ENCODE data around the gene ADRA2B.

Gene ADRA2B

DNA sequence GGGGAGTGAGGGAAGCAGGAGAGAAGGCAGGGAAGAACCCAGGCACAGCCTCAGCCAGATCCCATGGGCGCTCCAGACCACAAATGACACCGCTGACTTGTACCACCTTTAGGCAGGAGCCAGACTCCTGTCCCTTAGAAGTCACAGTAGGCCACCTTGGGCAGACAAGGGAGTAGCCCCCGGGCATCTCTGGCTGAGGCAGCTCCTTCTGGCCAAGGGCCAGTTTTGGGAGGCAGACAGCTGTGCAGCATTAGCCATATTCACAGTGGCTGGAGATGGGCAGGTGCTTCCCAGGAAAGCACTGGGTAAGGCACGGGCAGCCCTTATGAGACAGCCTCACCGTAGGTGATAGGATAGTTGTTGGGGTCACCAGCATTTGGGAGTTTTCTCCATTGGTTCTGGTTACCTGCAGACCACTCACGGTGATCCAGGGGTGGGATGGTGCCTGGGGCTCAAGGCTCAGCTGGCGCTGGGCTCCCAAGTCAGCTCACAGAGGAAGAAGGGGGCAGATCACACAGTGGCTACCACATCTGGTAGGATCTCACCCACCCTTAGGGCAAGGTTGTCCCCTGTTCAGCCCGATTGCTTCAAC lies 19.9 kb upstream of the ADRA2B start:
- DNase-seq = no peak

- DNase-seq = no peak
Observed at GRCh38 chr2:96135621-96136020, 19.2 kb upstream of the ADRA2B start.

DNA sequence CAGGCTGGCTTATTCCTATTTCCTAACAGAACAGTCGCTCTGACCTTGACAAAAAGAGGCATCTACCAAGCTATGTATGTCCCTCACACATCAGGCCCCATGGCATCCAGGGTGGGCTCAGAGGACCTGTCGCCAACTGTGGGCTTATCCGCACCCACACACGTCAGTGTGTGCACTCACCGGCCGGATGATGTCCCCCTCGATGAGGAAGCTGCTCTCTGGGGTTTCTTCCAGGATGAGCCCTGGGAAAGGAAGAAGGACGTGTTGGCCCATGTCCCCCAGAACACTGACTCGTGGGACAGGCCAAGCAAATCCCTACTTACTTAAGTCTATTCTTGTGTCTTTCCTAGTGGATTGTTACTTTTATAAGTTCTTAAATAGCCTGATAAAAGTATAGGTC lies 18.8 kb upstream of the ADRA2B start:
- DNase-seq = no peak

DNA sequence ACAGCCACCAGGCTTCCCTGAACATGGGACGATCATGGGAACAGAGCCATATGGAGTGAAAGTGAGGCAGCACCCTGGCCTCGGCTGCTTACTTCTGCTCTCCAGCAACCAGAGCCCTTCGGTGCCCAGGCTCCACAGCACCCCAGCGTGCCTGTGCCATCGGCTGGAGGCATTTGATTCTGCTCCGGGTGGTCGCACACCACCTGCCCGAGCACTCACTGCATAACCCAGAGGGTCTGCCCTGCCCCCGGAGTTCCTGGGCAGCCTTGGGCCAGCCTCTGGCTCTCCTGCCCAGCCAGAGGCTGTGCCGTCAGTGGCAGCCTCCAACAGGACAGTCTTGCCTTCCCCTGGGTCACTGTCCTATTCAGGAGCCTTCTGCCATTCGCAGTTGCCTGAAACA lies 18.1 kb upstream of the ADRA2B start:
- no peak for DNase-seq

GRCh38 chr2:96131813-96132745 lies 15.7 kb upstream of the ADRA2B start:
- DNase-seq = no peak

DNA sequence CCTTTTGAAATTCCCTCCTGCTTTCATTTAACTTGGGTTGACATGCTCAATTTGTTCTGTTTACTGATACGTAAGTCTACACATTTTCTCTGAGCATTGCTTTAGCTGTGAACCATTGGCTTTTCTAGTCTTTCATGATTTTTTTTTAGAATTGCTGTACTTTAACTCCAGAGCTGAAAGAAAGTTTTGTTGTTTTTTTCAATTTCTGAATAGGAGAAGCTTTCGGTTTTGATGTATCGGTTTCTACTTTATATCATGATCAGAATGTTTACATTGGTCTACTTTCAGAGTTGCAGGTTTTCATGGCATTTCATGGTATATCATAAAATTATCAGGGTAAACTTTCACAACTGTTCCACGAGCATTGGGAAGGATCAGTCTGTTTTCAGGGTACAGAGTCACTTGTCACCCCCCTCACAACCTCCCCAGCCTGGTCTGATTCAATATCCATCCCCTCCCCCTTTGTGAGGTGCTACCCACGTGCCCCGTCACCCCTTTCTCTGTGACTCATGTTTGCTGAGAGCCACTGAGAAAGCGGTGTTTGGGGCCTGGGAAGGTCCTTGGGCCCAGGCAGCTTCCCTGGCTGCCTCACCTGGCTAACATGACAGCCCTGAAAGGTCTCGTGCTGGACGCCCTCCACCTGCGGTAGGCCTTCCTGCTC lies 14.9 kb upstream of the ADRA2B start:
- no peak for DNase-seq

DNA sequence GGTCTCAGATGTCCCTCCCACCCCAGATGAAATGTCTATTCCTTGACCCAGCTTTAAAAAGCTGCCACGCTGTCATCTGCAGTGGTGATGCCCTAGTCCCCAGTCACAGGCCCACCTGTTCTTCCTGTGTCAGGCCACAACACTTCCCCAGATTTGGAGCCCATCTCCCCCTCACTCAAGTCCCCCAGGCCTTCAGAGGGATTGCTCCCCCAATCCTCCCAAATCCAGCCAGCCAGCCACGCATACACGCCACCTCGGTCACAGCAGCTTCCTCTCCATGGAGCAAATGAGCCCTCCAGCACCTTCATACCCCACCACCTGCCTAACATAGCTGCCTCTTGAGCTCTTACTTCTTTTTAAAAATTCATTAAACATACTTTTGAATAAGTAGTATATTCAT lies 14.1 kb upstream of the ADRA2B start:
- no peak for DNase-seq

GRCh38 chr2:96129528-96130120 lies 13.3 kb upstream of the ADRA2B start:
- DNase-seq = no peak

- DNase-seq = no peak
Observed at GRCh38 chr2:96128456-96128855, 12.1 kb upstream of the ADRA2B start.

DNA sequence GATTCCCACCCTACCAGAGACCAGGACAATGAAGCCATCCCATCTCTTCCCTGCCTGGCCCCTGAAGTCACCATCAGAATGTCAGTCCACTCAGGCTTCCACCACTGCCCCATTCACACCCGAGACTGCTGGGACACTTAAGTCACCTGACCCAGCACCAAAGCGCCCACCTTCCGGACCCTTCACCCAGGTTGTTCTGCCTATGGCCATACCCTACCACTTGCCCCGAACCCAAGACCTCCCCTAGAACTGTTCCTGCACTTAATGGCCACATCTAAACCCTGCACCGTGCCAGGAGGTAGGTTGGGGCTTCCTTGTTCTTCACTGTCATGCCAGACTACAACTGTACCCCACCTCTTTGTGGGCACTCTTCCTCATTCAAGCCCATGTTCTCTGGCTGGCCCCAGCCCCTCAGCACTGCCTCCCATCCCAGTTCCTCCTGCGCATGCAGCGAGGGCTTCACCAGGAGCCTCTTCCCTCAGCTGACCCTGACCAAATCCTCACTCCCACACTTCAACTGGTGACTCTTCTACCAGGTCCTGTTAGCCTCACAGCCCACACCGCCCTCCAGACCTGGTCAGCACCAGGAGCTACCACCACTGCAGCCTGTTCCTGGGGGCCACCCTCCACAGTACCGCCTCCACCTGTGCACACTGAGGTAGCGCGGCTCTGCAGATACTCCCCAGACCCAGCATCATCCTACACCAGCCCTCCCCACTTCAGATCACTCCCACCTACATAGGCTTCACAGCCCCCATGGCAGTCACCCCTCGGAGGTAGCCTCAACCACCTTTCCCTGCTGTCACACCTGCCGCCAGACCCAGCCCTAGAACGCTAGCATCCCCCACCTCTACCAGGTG lies 8.3 kb upstream of the ADRA2B start:
- no peak for DNase-seq

DNA sequence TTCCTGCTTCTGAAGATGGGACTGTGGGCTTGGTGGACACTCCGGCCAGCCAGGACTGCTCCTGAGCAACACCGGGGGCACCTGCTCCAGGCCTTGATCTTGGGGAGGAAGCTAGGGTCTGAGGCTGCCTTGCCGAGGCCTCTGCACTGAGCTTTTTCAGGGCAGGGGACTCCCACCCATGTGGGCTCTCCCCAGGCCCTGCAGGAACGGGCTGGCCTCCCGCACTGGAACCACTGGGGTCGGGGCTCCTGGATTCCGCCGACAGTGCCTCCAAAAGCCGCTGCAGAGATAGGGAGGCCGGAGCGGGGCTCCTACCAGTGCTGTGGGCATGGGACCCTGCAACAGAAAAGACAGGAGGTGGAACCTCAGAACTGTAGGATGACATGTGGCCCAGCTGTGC lies 7.6 kb upstream of the ADRA2B start:
- no peak for DNase-seq

- DNase-seq = no peak
Observed at GRCh38 chr2:96123290-96123689, 6.9 kb upstream of the ADRA2B start.

GRCh38 chr2:96122391-96122790 lies 6.0 kb upstream of the ADRA2B start:
- DNase-seq = no peak

GRCh38 chr2:96121414-96121813 lies 5.0 kb upstream of the ADRA2B start:
- no peak for DNase-seq

DNA sequence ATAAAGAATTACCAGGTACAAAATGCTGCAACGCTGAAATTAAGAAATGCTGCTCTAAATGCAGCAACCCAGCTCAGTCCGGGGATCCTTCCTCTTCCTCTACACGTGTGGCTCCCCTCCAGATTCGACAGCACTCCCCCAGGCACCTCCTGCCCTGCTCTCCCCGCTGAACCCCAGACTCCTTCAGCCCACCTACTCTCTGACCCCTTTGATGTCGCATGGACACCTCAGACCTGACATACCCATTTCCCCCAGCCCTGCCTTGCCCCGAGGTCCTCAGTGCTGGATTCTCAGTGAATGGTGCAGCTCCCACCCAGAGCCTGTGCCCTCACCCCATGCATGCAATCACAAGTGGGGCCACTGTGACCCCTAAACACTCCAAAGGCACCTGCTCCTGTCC lies 4.6 kb upstream of the ADRA2B start:
- no peak for DNase-seq

- DNase-seq = no peak
Observed at GRCh38 chr2:96120091-96120720, 3.8 kb upstream of the ADRA2B start.

GRCh38 chr2:96119389-96119751 lies 3.0 kb upstream of the ADRA2B start:
- no peak for DNase-seq

- no peak for DNase-seq
Observed at GRCh38 chr2:96118698-96119388, 2.5 kb upstream of the ADRA2B start.

DNA sequence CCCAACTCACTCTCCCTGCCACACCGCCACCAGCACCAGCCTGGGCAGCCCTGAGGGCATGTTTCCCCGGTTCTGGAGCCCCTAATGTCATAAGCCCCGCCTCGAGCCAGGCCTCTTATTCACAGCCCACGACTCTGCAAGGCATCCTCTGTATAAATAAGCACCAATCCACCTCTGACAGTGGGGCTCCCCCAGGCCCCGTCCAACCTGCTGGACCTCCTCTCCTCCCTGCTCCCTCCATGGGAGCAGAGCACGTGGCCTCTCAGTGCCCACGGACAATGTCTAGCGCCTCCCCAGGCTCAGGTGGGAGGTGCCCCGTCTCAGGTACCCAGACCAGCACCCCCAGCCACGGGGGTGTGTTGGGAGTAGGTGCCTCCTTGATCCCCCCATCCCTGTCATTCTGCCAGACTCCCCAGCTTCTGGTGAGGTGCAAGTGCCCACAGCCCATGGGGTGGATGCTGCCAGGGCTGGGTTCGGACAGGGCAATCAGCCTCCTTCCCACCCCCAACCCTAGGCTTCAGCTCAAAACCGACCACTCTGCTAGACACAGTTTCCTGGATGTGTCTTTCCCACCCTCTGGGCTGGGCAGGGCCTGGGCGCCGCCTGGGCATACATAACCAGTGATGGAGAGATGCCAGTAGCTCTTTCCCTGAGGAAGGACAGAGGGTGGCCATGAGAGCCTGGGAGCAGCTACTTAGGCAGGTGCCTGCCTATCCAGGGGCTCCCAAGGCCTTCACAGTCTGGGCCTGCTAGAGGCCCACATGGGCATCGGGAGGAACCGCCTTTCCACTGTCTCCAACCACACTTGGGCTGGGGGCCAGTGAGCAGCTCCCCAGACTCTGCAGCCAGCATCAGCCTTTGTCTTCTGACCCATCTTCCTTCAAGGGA lies 1.6 kb upstream of the ADRA2B start:
- no peak for DNase-seq

GRCh38 chr2:96116879-96117533 lies 635 bp upstream of the ADRA2B start:
- DNase-seq = no peak
